SK-N-MC (cell line): ENCODE results near the gene DIDO1.
A peak's percentile ranks its signal among the peaks of the same experiment; 100 is the strongest.

Experiments
- DNase-seq: peaks from one replicate; pipeline ENCODE4 v3.0.0-alpha.2; 2011; ENCODE audit warnings: low read depth, low spot score
- H3K27ac ChIP-seq: fragments of 200-600 bp; sonication (generic); 2 replicates; pipeline ENCODE4 v1.5.1; 2016; ENCODE audit warnings: mixed run types
- H3K36me3 ChIP-seq: fragments of 200-600 bp; sonication (generic); 2 replicates; pipeline ENCODE4 v1.6.1; 2017; ENCODE audit warnings: antibody characterized with exemption, low read length, mixed read lengths; ENCODE audit not compliant: insufficient read depth
- H3K4me3 ChIP-seq: fragments of 200-600 bp; sonication (generic); 2 replicates; pipeline ENCODE4 v1.5.1; 2016
- H3K9ac ChIP-seq: fragments of 200-600 bp; sonication (generic); 2 replicates; pipeline ENCODE4 v1.8.0; 2017; ENCODE audit warnings: mixed run types, mixed read lengths; ENCODE audit not compliant: insufficient read length
- H3K9me3 ChIP-seq: fragments of 200-600 bp; sonication (generic); 2 replicates; pipeline ENCODE4 v1.6.1; 2017; ENCODE audit warnings: low read depth, mild to moderate bottlenecking, antibody characterized with exemption, low read length, moderate library complexity, mixed read lengths
- EZH2 ChIP-seq: fragments of 200-600 bp; sonication (generic); IDR thresholded peaks from one replicate; pipeline ENCODE4 v1.6.1; 2017; ENCODE audit warnings: antibody characterized with exemption
- FOXP2 ChIP-seq: optimal IDR thresholded peaks from 2 replicates; pipeline ENCODE3; 2011; ENCODE audit warnings: mild to moderate bottlenecking, moderate library complexity; ENCODE audit not compliant: insufficient read depth; ENCODE audit errors: extremely low read length, control extremely low read depth
- POLR2AphosphoS5 ChIP-seq: IDR thresholded peaks from 2 replicates; pipeline ENCODE4 v1.6.1; 2012; ENCODE audit warnings: mild to moderate bottlenecking, low read depth, low read length, borderline replicate concordance

DIDO1 gene

GRCh38 chr20:62922451-62922921 is 3.8 kb downstream of the DIDO1 start:
- no peak overlapping the region for H3K27ac ChIP-seq
- H3K9ac ChIP-seq: no peak overlapping the region

DNA sequence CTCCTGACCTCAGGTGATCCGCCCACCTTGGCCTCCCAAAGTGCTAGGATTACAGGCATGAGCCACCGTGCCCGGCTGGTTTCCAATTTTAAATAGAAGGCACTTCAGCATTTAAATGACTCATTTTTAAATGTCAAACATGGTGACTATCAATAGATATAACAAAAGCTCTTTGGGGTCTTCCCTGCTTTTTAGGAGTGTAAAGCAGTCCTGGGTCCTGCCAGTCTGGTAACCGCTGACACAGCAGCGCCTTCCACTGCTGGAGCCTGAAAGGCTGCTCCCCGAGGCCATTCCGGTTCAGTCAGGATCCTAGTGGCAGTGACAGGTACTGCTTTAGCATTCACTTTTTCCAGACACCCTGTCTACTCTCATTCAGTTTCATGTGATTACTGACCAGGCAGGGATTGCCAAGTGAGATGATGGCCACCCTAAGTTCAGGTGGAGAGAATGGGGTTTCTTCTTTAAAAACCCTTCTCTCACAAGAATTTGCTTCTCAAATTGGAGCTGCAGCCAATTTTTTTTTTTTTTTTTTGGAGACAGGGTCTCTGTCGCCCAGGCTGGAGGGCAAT is 5.1 kb downstream of the DIDO1 start:
- DNase-seq: peak; percentile 32
- no peaks in the 10 kb centered on the region for H3K9me3 ChIP-seq
- H3K4me3 ChIP-seq: peak overlapping the region; percentile 35
- no peak overlapping the region for H3K9ac ChIP-seq
- TF ChIP-seq EZH2 (no peak), FOXP2 (no peak), POLR2AphosphoS5 (peak; percentile 26; the same call in 1 of the 2 replicates)
- H3K36me3 ChIP-seq: no peaks in the 10 kb centered on the region
- H3K27ac ChIP-seq: 0 out of 2 replicates have a peak overlapping the region, but pooled peaks have one; percentile 16

More at GRCh38 chr20:62922451-62922921, 3.8 kb downstream of the DIDO1 start:
- TF ChIP-seq EZH2: no peak
- no peak for TF ChIP-seq POLR2AphosphoS5
- no peak overlapping the region for H3K4me3 ChIP-seq
- DNase-seq: no peak
- H3K9me3 ChIP-seq: no peaks in the 10 kb centered on the region
- no peaks in the 10 kb centered on the region for H3K36me3 ChIP-seq

DNA sequence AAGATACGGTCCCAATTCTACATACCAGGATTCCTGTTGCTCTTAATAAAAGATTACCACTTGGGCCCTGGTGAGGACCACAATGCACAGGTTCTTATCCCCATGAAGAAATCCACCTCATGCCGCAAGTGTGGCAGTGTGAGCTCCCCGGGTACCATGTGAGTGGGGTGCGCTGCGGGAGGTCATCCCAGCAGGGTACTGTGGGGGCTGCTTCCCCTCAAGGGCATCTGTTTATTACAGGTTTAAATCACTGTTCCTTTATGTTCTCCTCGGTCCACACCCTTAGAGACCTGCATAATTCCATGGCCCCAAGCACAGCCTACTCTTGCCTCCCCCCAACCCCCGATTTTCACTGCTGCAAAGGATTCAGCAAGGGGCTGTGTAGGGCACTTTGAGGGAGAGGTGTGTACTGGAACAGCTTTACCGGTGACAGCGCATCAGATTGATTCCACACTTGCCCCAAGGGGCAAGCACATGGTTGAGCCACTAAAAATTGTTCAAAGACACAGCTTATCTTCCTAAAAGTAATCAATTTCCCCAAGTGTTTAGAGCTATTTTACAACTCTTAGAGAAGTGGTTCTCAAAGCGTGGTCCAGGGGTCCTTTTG is 6.2 kb downstream of the DIDO1 start:
- Histone ChIP-seq H3K9ac (no peak overlapping the region), H3K36me3 (no peaks in the 10 kb centered on the region), H3K9me3 (no peaks in the 10 kb centered on the region), H3K4me3 (peak overlapping the region; percentile 33), H3K27ac (no peak overlapping the region)
- no peak for TF ChIP-seq FOXP2
- TF ChIP-seq POLR2AphosphoS5: no peak
- no peak for TF ChIP-seq EZH2
- DNase-seq: no peak

- H3K9ac ChIP-seq: no peak overlapping the region
- H3K4me3 ChIP-seq: no peak overlapping the region
- TF ChIP-seq POLR2AphosphoS5 (no peak), EZH2 (no peak), FOXP2 (no peak)
- DNase-seq: no peak
- no peak overlapping the region for H3K27ac ChIP-seq
- no peaks in the 10 kb centered on the region for H3K36me3 ChIP-seq
- H3K9me3 ChIP-seq: no peaks in the 10 kb centered on the region
Observed at GRCh38 chr20:62918831-62919230, 7.5 kb downstream of the DIDO1 start.

DNA sequence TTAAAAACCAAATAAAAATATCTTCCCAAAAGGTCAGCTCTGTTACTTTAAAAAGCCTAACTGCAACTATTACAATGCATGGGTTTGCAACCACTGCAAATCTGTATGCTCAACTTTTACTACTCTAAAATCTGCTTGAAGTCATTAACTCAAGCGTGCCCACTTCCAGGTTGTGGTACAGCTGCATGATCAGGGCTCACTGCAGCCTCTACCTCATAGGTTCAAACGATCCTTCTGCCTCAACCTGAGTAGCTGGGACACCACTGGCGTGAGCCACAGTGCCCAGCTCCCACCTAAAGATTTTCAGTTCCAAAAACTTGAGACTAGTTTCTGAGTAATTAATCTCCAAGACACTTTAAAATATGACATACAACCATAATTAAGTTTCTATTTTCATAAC is 8.2 kb downstream of the DIDO1 start:
- no peak overlapping the region for H3K4me3 ChIP-seq
- peaks cover 6% of the 10 kb centered on the region for H3K36me3 ChIP-seq
- H3K9ac ChIP-seq: peak overlapping the region; percentile 14
- no peak overlapping the region for H3K27ac ChIP-seq
- TF ChIP-seq FOXP2: no peak
- TF ChIP-seq EZH2: no peak
- no peak for TF ChIP-seq POLR2AphosphoS5
- no peaks in the 10 kb centered on the region for H3K9me3 ChIP-seq
- no peak for DNase-seq

- Histone ChIP-seq H3K4me3 (no peak overlapping the region), H3K36me3 (peaks cover 10% of the 10 kb centered on the region), H3K9me3 (no peaks in the 10 kb centered on the region), H3K9ac (no peak overlapping the region), H3K27ac (no peak overlapping the region)
- DNase-seq: no peak
- no peak for TF ChIP-seq EZH2
Observed at GRCh38 chr20:62917720-62918119, 8.6 kb downstream of the DIDO1 start.

GRCh38 chr20:62916703-62917476 is 9.4 kb downstream of the DIDO1 start:
- Histone ChIP-seq H3K9ac (no peak overlapping the region), H3K36me3 (peaks cover 19% of the 10 kb centered on the region), H3K4me3 (no peak overlapping the region), H3K9me3 (no peaks in the 10 kb centered on the region), H3K27ac (peak overlapping the region; percentile 2; the same call in 1 of the 2 replicates)
- DNase-seq: no peak
- TF ChIP-seq EZH2: no peak
- TF ChIP-seq FOXP2: no peak
- TF ChIP-seq POLR2AphosphoS5: no peak

GRCh38 chr20:62914970-62915457 is 11.3 kb downstream of the DIDO1 start:
- H3K27ac ChIP-seq: no peak overlapping the region
- H3K4me3 ChIP-seq: no peak overlapping the region
- TF ChIP-seq POLR2AphosphoS5 (no peak), FOXP2 (no peak), EZH2 (no peak)
- no peaks in the 10 kb centered on the region for H3K9me3 ChIP-seq
- H3K9ac ChIP-seq: no peak overlapping the region
- no peak for DNase-seq
- peaks cover 37% of the 10 kb centered on the region for H3K36me3 ChIP-seq

DNA sequence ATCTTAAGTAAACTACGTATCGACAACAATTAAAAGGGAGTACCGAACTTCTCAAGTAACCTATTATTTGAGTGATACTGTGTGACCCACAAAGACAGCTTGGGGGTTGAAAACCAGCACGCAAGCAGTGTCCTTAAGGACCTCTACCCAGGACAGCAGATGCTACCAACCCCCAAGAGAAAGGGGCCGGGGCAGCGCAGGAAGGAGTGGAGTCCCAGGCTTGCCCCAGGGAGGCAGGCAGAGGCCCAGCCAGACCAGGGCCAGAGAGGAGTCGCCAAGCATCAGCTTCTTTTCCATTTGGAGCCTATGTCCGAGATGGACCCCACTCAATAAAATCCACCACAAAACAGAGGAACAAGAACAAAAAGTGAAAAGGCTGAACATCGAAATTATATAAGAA is 11.9 kb downstream of the DIDO1 start:
- TF ChIP-seq FOXP2 (no peak), EZH2 (no peak), POLR2AphosphoS5 (no peak)
- 0 out of 2 replicates have a peak overlapping the region, but pooled peaks have one; percentile 31 for H3K27ac ChIP-seq
- peaks cover 43% of the 10 kb centered on the region for H3K36me3 ChIP-seq
- no peak overlapping the region for H3K4me3 ChIP-seq
- peak overlapping the region; percentile 49 for H3K9ac ChIP-seq
- no peaks in the 10 kb centered on the region for H3K9me3 ChIP-seq
- no peak for DNase-seq
